ENCODE results near the gene NME4. TPM values are rescaled to one million over a fixed set of nuclear protein-coding genes. Genes with fewer than 3 reads are reported as not detected.

The NME4 gene
- total and polyA plus RNA-seq, 2 donors (not counting 1 experiment from before 2014, with no cell fraction given) = 48.7 to 61.9 TPM

GRCh38 chr16:379183-379960 lies 17.6 kb upstream of the NME4 start:
- H3K9ac ChIP-seq (ENCODE audit: low read length) = no peak overlapping the region
- no peak for DNase-seq
- peaks cover 19% of the 10 kb centered on the region for H3K4me1 Mint-ChIP-seq
- H3K4me2 ChIP-seq (replicated peaks; ENCODE audit: low read depth, low read length, poor library complexity, severe bottlenecking) = no peak overlapping the region
- H4K20me1 ChIP-seq (ENCODE audit: control insufficient read depth, insufficient read depth, low read length, poor library complexity, severe bottlenecking) = peaks cover 18% of the 10 kb centered on the region
- no peak overlapping the region for H3K27ac Mint-ChIP-seq
- intact Hi-C loops (cut with micrococcal nuclease) = no loop called here
- no peak overlapping the region for H3K4me3 ChIP-seq (ENCODE audit: control extremely low read depth in 1 of 5, extremely low read depth in 1 of 5, insufficient read depth in 1 of 5, low read depth in 2 of 5, low read length in 4 of 5)
- H3K9me3 Mint-ChIP-seq (ENCODE audit: insufficient read depth) = no peaks in the 10 kb centered on the region
- ChIA-PET CTCF (interaction anchor here (0.9 to 1.9 kb wide), 2 partner anchors 9 to 21 kb away, joined by 3 to 8 read pairs; partner anchors contain the start of gene MRPL28), POLR2A (interaction anchor here (2.8 kb wide), 1 partner anchor 22 kb away, joined by 14 read pairs; the partner anchor contains the start of gene DECR2)
- no peak overlapping the region for H3K27ac ChIP-seq (ENCODE audit: low read length in 2 of 2)
- TF ChIP-seq, protein P1, sequence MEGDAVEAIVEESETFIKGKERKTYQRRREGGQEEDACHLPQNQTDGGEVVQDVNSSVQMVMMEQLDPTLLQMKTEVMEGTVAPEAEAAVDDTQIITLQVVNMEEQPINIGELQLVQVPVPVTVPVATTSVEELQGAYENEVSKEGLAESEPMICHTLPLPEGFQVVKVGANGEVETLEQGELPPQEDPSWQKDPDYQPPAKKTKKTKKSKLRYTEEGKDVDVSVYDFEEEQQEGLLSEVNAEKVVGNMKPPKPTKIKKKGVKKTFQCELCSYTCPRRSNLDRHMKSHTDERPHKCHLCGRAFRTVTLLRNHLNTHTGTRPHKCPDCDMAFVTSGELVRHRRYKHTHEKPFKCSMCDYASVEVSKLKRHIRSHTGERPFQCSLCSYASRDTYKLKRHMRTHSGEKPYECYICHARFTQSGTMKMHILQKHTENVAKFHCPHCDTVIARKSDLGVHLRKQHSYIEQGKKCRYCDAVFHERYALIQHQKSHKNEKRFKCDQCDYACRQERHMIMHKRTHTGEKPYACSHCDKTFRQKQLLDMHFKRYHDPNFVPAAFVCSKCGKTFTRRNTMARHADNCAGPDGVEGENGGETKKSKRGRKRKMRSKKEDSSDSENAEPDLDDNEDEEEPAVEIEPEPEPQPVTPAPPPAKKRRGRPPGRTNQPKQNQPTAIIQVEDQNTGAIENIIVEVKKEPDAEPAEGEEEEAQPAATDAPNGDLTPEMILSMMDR (IDR thresholded peaks at IDR 0.05) = no peak
- no peak for TF ChIP-seq EZH2 (IDR thresholded peaks at IDR 0.05; ENCODE audit: borderline replicate concordance, insufficient read depth, low read depth, low read length, poor library complexity, severe bottlenecking)
- peaks cover 32% of the 10 kb centered on the region for H3K79me2 ChIP-seq (ENCODE audit: control insufficient read depth, insufficient read depth, low read length)
- no peaks in the 10 kb centered on the region for H3K9me3 ChIP-seq (ENCODE audit: control extremely low read depth in 1 of 3, control insufficient read depth in 2 of 3, insufficient read depth in 1 of 3, low read length in 2 of 3)
- H3K4me3 Mint-ChIP-seq = peak overlapping the region; percentile 23
- H3K36me3 ChIP-seq (replicated peaks in 1 of 2; ENCODE audit: control extremely low read depth in 1 of 2, control insufficient read depth in 1 of 2, extremely low read depth in 1 of 2, insufficient read depth in 2 of 2, low read length in 1 of 2) = peaks cover 0 to 18% of the 10 kb centered on the region in 2 experiments
- no peaks in the 10 kb centered on the region for H3K27me3 Mint-ChIP-seq
- H3K4me1 ChIP-seq (ENCODE audit: control insufficient read depth in 2 of 2, insufficient read depth in 2 of 2, low read length in 2 of 2) = peaks cover 21 to 33% of the 10 kb centered on the region in 2 donors
- 92% methylated on average over 14 of the region's 16 CpGs for WGBS (ENCODE audit: insufficient coverage)
- no peak for ATAC-seq (ENCODE audit: low read depth)
- H2AFZ ChIP-seq (ENCODE audit: insufficient read depth, low read depth, low read length, poor library complexity, severe bottlenecking) = no peak overlapping the region
- H3K27me3 ChIP-seq (replicated peaks in 1 of 4; ENCODE audit: control extremely low read depth in 1 of 4, control insufficient read depth in 3 of 4, insufficient read depth in 4 of 4, low read length in 3 of 4) = no peaks in the 10 kb centered on the region
